ES-I3 (cell line): Measurements from ENCODE around the gene SLC6A12.

Experiments used
- H3K36me3 ChIP-seq: 2 replicates; pipeline ENCODE4 v1.6.1; 2013; ENCODE audit warnings: mild to moderate bottlenecking, low read length, control low read depth, moderate library complexity; ENCODE audit not compliant: insufficient read depth
- H3K4me1 ChIP-seq: 2 replicates; pipeline ENCODE4 v1.6.1; 2013; ENCODE audit warnings: mild to moderate bottlenecking, control low read depth, low read length; ENCODE audit not compliant: insufficient read depth
- H3K9ac ChIP-seq: 2 replicates; pipeline ENCODE4 v1.6.1; 2013; ENCODE audit warnings: low read depth, mild to moderate bottlenecking, low read length, moderate library complexity
- H3K9me3 ChIP-seq: 2 replicates; pipeline ENCODE4 v1.6.1; 2013; ENCODE audit warnings: mild to moderate bottlenecking, low read length, moderate library complexity; ENCODE audit not compliant: control insufficient read depth, insufficient read depth

The SLC6A12 gene

DNA sequence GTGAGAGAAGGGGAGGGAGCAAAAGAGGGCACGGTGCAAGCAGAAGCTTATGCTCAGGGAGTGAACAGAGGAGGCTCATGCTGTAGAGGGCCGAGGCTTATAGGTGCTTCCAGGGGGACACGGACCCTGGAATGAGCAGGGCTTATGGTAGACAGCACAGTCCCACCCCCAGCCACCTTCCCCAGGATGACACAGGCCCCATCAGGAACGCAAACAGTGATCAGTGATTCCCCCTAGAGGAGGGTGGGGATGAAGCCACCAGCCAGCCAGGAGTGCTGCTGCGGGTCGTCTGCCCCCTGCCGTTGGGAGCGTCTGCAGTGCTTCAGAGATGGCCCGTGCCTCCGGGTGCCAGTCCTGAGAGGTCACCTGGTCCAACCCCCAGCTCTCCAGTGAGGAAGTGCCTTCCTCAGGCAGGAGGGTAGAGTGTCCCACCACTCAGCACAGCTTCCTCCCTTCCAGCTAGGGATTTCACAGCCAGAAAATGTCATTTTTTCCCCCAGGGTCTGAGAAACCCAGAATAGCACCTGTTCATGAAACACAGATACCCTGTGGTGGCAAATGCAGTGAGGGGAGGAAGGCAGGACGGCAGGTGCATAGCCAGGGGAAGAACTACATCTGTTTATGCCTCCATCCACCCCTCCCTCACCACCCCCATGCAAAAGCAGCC lies 60.7 kb downstream of the SLC6A12 start:
- Histone ChIP-seq H3K9ac (no peak overlapping the region), H3K4me1 (no peaks in the 10 kb centered on the region), H3K9me3 (no peaks in the 10 kb centered on the region), H3K36me3 (no peaks in the 10 kb centered on the region)

DNA sequence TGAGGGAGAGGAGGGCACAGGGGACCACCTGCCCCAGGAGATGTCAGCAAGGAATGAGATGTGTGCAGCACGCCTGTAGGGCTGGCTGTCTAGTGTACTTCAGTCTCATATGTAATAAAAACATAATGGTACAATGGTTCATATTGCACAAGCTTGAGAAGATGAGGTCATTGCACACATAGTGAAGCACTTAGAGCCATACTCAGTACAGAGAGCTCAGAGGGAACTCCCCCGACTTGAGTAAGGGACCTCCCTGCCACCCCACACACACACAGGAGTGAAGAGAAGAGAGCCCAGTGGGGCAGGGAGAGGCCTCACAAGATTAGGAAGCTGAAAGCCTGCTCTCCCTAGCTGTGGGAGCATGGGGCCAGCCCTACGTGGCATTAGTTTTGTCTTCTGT lies 61.5 kb downstream of the SLC6A12 start:
- no peaks in the 10 kb centered on the region for H3K9me3 ChIP-seq
- H3K4me1 ChIP-seq: no peaks in the 10 kb centered on the region
- H3K9ac ChIP-seq: no peak overlapping the region
- H3K36me3 ChIP-seq: no peaks in the 10 kb centered on the region

DNA sequence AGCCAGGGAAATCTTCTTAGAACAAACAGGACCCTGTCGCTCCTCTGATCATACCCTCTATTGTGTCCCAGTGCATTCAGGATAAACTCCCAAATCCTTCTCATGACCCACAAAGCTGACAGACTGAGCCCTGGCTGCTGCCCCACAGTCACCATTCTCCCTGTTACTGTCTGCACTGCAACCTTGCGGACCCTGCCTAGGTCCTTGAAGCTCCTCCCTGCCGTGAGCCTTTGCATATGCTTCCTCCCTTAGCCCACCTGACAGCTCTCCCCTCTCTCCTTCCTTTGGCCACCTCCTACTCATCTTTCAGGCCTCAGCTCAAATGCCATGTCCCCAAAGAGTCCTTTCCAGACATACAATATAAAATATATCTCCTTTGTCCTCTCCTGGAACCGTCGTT lies 62.4 kb downstream of the SLC6A12 start:
- no peak overlapping the region for H3K9ac ChIP-seq
- no peaks in the 10 kb centered on the region for H3K4me1 ChIP-seq
- no peaks in the 10 kb centered on the region for H3K9me3 ChIP-seq
- no peaks in the 10 kb centered on the region for H3K36me3 ChIP-seq

DNA sequence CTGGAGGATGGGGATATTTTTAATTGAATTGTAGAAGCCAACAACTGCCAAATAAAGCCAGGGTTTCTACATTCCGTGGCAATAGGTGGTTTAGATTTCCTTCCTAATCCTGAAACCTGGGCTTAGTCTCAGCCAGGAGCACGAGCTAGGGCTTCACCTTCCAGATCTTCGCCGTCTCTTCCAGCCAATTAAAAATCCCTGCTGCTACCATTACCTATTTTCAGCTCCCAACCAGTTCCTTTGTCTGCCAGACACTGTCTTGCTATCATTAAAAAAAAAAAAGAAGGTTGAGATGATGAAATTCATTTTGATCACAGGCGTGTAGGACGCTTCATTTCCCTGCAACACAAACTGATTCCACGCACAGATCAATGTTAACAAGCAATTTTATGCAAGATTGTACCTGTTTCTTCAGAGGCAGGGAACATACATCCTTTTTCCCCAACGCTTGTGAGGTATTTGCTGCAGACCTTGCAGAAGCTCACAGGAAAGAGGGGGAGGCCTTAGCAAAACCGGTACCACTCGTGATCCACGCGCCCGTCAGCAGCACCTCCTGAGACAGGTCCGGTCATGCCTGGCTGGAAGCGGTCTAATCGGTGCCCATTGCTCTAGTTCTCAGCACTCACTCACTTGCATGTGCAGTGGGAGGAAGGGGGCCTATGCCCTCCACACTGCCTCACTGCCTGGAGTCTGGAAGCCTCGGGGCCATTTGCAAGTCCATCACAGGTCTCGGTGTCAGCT lies 65.1 kb downstream of the SLC6A12 start:
- Histone ChIP-seq H3K9me3 (no peaks in the 10 kb centered on the region), H3K4me1 (peaks cover 8% of the 10 kb centered on the region; the same call in 1 of the 2 replicates), H3K36me3 (no peaks in the 10 kb centered on the region), H3K9ac (no peak overlapping the region)

DNA sequence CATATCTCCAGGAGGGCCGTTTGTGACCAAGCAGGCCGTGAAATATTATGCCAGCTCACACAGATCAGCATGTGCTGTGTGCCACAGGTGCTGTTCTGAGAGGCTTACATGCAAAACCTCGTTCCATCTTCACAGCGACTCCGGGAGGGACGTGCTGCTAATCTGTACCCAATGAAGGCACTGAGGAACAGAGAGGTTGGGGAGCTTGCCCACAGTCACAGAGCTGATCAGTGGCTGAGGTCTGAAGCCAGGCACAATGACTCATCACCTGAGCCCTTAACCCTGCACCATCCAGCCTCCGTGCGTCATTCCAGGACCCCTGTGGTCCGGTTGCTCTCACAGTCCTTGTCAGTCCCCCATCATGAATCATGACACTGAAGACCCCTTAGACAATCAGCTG lies 66.7 kb downstream of the SLC6A12 start:
- no peaks in the 10 kb centered on the region for H3K36me3 ChIP-seq
- peaks cover 10% of the 10 kb centered on the region; the same call in 1 of the 2 replicates for H3K4me1 ChIP-seq
- no peak overlapping the region for H3K9ac ChIP-seq
- no peaks in the 10 kb centered on the region for H3K9me3 ChIP-seq

DNA sequence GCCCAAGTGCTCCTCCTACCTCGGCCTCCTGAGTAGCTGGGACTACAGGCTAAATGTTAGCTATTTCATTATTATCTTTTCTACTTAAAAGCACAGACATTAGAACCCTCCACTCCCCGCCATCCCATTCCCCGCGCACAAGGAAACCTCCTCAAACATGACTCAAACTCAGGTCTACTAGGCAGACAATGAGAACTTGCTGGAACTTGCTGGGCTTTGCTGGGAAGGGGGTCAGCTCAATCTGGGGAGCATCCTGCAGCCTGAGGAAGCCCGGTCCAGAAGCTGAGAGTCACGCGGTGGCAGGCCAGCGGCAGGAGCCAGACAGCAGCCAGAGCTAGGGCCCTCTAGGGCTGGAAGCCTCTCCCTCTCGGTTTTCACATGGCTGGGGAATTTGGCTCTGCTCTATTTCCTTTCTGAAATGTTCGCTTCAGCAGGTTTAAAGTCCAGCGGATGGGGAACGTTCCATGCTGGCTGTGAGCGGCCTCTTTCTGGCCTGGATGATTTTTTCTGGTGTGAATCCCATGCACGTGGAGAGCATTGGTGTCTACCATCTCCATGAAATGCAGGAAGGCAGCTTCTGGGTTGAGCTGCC lies 68.5 kb downstream of the SLC6A12 start:
- Histone ChIP-seq H3K4me1 (peaks cover 20% of the 10 kb centered on the region), H3K36me3 (no peaks in the 10 kb centered on the region), H3K9me3 (no peaks in the 10 kb centered on the region), H3K9ac (no peak overlapping the region)

DNA sequence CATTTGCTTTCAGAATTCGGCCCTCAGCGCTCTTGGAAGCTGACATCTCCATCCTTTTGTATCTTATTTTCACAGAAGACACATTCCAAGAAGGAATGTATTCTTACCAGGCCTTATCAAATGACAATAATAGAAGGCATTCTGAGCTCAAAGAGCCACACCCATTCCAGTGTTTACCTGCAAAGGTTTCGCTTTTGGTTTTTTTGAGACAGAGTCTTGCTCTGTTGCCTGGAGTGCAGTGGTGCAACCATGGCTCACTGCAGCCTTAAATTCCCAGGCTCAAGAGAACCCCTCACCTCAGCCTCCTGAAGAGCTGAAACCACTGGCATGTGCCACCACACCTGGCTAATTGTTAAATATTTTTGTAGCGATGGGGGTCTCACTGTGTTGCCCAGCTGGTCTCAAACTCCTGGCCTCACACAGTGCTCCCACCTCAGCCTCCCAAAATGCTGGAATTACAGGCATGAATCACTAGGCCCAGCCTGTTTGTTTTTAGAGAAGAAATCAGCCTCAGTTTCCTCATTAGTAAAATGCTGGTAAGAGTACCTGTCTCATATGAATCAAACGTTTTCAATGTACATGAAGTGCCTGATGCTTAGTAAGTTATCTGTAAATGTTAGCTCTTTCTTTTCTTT lies 69.2 kb downstream of the SLC6A12 start:
- Histone ChIP-seq H3K36me3 (no peaks in the 10 kb centered on the region), H3K9ac (no peak overlapping the region), H3K4me1 (peaks cover 27% of the 10 kb centered on the region), H3K9me3 (no peaks in the 10 kb centered on the region)

DNA sequence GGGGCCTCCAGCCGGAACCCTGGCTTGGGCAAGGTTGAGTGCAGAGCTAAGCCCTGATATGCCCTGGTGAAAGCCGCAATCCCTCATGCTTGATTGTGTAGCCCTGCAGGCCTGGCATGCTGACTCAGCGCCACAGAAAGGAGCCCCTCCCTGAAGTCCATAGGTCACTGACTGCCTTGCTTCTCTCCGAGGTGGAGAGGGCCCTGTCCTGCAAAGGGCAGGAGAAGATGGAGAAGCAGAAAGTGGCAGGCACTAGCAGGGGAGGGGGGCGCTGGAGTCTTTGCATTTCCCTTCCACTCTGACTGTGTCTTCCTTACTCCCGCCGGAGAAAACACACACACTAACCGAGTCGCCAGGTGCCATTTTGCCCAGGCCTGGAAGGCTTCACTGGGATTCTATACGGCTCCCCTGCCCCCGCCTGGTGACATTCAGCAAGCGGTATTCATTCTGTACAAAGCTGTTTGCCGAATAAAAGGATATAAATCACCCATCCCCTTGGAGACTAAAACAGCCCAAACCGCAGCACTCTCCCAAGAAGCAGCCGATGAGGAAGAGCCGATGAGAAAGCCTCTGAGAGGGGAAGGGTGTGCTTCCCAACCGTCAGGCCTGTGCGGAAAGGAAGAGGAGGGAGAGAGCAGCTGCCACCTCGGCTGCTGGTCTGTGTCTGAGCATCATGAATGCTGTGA lies 69.8 kb downstream of the SLC6A12 start:
- no peaks in the 10 kb centered on the region for H3K9me3 ChIP-seq
- H3K4me1 ChIP-seq: peaks cover 33% of the 10 kb centered on the region
- H3K9ac ChIP-seq: no peak overlapping the region
- no peaks in the 10 kb centered on the region for H3K36me3 ChIP-seq

DNA sequence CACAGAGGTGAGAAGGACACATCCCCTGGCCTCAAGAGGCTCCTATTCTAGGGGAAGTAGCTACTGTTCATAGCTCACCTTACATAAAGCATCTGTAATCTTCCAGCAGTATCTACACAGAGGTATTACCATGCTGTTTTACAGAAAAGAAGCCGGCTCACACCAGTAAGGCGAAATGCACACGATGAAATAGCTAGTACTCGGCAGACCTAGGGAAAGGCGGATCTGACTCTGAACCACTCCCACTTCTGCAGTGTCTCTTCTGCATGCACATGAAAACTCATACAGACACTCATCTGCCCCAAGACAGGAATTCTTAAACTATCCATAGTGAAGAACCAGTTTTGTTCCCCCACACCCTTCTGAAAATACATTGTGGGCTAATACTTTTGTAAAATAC lies 73.8 kb downstream of the SLC6A12 start:
- Histone ChIP-seq H3K36me3 (no peaks in the 10 kb centered on the region), H3K9ac (no peak overlapping the region), H3K9me3 (no peaks in the 10 kb centered on the region), H3K4me1 (peaks cover 35% of the 10 kb centered on the region)
